Measurements from ENCODE around the gene CUL7.

The CUL7 gene

DNA sequence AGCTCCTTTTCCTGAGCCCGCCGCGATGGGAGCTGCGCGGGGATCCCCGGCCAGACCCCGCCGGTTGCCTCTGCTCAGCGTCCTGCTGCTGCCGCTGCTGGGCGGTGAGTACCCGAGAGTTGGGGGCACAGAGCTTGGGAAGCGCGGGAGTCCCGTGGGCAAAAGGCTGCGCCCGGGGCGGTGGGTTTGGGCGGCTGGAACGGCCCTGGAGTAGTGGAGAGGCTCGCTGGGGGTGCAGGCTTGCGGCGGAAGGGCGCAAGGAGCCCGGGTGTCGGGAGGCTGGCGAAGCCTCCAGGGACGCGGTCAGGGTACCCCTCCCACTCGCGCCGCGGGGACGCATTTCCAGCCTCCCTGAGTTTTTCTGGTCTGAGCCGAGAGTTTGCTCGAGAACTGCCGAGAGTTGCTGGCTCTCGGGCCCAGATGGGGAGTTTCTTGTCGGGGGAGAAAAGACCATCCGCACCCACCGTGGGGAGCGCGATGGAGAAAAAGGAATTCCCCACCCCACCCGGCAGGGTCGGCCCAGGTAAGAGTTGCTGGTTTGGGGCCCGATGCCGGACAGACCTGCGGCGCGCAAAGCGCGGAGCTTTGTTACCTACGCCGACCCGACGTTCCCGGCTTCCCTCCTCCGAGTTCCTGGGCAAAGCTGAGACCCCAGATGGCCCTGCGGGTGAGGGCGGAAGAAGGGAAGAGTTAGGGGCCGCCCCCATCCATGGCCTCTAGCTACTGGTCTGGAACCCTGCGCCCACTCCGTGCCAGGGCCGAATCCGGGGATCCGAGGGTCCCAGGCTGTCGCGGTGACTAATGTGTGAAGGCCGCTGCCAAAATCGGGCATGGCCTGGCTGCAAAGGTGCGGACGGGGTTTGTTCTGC, 23.0 kb upstream of the CUL7 start:
- DNase-seq: peak; percentile 63

DNA sequence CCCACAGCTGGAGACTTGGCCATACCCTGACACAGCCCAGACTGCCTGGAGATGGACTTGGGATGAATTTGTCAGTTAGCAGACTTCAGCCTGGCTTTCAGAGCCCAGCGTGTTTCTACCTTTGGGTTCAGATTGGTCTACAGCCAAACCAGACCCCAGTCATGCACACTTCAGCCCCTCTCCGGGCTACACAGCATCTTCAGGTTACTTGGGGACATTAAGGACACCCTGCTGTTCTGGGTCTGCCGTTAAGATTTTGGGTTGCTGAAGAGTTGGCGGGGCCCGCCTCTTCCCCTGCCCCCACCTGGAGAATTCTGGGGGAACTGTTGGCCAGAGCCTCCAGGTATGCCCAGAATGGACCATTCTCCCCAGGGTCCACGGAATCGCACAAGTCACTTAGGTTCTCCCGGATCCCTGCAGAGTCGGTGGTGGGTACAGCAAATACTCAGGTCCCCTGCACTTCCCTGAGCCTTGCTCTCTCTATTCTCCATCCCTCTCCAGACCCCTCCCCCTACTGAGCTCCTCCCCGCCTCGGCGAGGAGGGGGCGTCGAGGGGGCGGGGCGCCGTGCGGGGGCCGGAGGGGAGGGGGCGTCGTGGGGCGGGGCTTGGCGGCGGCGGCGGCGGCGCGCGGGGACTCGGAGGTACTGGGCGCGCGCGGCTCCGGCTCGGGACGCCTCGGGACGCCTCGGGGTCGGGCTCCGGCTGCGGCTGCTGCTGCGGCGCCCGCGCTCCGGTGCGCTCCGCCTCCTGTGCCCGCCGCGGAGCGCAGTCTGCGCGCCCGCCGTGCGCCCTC, 22.2 kb upstream of the CUL7 start, which contains the start of gene PTK7:
PTK7 (plus strand) TSS at position 645 of the 794 bp plus-strand sequence. CDS start 175 bp downstream, outside the sequence.
- peak; percentile 64 for DNase-seq

DNA sequence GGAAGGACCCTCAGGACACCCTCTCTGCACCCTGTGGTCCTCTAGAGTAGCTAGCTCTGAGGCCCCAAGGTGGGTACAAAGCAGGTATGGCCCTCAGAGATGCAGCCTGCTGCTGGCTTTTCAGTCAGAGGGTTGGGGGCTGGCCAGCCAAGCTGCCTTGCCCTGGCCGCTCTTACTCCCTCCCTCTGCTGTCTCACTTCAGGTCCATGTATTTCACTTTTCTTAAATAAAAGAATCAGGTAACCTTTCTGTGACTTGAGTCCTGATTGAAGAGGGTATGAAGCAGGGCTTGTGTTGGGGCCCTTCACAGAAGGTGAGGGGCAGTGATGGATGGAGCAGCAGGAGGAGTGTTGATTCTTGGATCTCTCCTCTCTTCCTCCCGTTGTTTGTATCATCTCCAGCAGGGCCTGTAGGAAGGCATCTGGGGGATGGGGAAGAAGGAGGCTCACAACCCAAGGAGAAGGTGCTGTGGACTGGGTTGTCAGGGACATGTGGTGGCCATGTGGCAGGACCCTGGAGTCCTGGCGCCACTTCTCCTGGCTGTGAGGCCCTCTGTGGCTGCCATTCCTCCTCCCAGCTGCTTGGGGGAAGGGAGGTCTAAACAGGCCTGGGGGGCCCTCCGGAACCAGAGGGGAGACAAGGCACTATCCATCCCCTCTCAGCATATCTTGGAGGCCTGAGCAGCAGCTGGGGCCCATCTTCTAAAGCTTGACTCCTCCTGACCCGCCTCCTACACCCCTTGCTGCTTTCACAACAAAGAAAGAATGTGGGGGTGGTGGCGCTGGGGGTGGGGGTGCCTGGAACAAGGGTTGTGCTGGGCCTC, 21.4 kb upstream of the CUL7 start:
- DNase-seq: peak; percentile 61

DNA sequence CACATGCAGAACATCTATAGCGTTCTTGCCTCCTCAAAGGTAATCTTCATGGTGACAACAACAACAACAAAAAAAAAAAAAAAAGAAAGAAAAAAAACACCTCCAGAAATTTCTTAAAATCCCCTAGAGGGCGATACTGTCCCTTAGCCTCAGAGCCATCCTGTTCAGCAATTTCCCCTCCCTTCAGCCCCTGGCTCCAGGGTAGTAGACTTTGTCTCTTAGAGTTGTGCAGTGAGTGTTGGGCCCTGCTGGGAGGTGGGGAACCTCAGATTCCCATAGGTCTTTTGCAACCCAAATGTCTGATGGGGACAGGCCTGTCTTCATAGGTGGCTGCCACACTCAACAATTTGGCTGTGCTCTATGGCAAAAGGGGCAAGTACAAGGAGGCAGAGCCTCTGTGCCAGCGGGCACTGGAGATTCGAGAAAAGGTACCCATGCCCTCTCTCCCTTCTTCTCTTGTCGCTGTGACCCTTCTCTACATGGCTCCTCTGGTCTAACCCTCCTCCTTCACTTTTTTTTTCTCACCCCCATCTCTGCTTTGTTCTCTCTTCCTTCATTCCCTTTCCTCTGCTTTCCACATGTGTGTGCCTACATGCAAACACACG, 16.5 kb upstream of the CUL7 start:
- peak; percentile 71 for DNase-seq

DNA sequence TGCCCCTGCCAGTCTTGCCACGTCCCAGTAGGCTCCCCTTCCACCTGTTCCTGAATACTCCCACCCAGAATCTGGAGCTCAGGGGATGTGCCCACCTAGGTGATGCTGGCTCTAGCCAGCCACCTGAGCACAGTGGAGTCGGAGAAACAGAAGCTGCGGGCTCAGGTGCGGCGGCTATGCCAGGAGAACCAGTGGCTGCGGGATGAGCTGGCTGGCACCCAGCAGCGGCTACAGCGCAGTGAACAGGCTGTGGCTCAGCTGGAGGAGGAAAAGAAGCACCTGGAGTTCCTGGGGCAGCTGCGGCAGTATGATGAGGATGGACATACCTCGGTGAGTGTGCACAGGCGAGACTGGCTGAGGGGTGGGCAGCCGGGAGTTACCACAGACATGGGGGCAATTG, 9.2 kb upstream of the CUL7 start:
- DNase-seq: no peak

DNA sequence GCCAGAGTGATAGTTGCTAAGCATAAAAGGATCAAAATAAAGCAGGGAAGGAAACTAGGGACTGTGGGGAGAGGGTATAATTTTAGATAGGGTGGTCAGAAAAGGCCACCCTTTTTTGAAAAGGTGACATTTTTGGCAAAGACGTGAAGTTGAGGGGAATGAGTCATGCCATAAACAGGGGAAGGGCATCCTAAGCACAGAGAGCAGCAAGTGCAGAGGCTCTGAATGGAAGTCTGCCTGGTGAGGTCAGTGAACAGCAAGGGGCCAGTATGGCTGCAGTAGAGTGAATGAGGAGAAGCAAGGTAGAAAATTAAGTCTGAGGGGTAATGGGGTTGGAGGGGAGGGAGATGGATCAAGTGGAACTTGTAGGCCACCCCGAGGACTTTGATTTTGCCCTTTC, 8.2 kb upstream of the CUL7 start:
- peak; percentile 52 for DNase-seq

DNA sequence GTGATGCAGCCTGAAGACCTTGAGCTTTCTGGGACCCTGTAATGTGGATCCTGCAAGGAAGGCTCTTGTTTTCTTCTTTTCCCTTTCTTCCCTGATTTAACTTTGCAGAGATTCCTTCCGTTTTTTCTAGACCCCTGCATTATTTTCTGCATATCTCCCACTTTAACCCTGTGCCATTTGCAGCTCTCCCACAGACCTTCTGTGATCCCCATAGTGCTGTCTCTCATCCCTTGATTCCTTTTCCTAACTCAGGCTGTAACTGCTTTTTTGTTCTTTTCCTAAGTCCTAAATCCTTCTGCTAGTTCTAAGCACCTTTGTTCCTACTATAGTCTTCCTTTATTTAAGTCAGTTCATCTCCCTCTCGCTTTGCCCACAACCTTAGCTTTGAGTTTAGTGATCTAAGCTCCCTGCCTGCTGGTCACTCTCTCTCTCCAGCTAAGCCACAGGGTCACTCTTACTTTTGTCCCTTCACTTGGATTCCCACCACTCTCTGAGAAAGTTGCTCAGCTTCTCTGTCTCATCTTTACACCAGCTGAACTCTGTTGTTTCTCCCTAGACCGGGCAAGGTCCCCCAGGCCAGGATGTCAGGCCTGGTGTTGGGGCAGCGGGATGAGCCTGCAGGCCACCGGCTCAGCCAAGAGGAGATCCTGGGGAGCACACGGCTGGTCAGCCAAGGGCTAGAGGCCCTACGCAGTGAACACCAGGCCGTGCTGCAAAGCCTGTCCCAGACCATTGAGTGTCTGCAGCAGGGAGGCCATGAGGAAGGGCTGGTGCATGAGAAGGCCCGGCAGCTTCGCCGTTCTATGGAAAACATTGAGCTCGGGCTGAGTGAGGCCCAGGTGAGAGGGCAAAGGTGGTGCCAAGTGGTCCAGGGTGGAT, 7.3 kb upstream of the CUL7 start:
- DNase-seq: no peak

DNA sequence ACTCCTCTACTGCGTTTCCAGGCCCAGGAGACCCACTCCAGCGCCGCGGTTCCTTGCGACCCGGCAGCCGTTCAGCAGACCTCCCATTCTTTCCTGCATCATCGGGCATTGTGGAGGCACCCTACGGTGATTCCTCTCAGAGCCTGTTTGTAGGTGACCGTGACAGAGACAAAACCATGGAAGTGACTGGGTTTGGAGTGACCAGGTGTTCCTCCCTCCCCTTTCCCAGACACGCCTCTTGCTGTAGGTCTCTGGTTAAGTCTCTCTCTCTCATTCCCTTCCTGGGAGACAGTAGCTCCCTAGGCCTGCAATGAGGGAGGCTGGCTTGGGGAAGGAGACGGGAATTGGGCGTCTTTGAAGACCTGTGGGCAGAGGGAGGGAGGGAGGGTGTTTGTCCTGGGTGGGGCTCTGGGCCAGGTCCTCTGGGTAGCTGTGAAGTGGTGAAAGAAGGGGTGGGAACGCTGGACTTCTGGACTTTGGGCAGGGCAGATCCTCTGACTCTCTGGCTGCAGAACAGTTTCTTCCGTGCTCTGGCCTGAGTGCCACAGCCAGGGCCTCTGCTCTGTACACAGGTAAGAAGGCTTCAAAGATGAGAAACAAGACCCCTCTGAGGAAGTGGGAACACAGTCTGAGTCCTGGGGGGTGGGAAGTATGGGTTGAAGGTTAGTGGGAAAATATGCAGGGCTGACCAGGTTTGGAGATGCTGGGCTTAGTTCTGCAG, 6.5 kb upstream of the CUL7 start:
- DNase-seq: no peak

DNA sequence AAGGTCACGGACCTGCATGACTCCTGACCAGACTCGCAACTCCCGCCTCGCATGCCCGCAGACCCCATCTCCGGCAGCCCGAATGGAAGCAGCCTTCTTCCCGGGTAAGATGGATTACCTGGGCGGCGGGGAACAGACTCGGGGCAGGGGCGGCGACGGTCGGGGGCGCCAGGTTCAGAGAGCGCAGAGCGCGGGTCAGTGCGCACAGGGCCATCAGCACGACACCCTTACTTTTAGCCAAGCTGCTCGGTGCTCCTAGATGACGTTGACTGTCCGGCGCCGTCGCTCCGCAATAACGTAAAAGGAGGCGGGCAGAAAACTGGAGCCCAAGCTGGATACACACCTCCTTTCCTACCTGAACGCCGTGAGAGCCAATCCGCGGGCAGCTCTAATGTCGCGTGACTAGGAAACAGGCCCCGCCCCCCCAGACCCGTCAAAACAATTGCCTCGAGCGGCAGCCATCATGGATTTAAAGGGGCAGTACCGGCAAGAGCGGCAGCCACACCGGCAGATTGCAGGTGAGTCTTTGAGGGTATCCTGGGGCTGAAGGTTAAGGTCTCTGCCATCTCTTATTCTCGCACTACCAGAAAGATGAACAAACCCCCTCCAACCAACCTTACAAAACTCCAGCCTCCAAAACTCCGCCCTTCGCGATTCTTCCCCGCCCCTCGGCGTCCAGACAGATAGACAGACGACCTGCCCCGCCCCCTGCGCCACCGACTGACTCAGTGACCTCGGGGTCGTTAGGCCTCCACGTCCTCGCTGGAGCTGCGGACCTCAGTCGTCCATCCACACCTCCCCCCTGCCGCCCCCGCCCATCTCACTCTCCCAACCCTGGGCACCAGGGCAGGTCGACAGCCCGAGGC, 5.8 kb upstream of the CUL7 start, which contains the start of the genes KLC4 and MRPL2:
KLC4 (plus strand) TSS at position 464 of the 866 bp plus-strand sequence. CDS start 1,705 bp downstream, outside the sequence.
MRPL2 (minus strand) TSS at position 267 of the 866 bp plus-strand sequence; CDS start at position 214, 53 bp downstream.
- peak; percentile 99 for DNase-seq

DNA sequence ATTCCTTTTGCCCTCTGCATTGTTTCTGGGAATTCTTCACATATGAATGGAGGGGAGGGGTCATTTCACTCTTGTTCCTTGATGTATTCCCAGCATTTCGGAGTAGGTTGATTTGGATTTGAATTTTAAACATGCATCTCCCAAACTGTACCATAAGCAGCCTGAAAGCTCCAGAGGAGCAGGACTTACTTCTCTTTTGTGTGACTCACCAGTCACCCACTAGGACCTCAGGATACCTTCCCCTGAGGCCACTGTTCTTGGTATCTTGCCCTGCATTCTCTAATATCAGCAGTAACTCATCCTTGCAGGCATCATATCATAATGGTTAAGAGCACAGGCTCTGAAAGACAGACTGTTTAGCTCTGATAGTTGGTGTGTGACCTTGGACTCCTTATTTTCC, 4.9 kb upstream of the CUL7 start:
- peak; percentile 23 for DNase-seq

DNA sequence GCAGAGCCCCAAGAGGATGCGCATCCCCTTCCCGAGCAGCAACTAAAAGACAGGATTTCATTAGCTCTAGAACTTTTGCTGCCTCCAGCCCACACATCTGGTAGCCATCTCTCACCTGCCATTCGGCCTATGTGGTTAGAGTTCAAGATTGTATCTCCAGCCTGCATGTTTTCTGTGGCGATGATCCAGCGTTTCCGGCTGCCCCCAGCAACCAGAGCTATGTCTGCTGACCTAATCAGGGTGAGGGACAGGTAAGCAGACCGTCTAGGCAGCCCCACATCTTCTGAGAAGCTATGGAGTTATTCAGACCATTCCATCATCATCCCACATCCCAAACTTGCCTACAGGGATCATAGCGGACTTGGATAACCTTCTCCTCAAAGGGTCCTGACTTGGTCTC, 2.3 kb upstream of the CUL7 start:
- no peak for DNase-seq

DNA sequence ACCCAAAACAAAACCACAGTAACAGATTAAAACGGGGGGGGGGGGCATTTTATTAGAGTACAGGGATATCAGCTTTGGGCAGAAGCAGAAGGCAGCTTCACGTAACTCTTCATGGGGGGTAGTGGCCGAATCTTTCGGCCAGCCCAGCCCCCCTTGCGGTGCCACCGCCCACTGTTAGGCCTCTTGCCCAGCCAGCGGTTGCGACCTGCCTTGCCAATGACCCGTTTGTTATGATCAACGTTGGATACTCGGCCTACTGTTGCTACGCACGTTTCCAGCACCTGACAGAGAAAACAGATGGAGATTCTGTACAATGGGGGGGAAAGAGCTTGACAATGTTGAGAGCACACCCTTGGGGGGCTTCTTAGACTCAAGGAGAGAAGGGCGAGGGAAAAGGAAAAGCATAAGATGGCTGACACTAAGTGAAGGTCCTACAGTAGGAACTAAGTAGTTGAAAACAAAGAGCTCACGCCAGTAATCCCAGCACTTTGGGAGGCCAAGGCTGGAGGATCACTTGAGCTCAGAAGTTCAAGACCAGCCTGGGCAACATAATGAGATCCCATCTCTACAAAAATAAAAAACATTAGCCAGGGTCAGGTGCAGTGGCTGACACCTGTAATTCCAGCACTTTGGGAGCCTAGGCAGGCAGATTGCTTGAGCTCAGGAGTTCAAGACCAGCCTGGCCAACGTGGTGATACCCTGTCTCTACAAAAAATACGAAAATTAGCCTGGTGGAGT, 724 bp upstream of the CUL7 start:
- no peak for DNase-seq

DNA sequence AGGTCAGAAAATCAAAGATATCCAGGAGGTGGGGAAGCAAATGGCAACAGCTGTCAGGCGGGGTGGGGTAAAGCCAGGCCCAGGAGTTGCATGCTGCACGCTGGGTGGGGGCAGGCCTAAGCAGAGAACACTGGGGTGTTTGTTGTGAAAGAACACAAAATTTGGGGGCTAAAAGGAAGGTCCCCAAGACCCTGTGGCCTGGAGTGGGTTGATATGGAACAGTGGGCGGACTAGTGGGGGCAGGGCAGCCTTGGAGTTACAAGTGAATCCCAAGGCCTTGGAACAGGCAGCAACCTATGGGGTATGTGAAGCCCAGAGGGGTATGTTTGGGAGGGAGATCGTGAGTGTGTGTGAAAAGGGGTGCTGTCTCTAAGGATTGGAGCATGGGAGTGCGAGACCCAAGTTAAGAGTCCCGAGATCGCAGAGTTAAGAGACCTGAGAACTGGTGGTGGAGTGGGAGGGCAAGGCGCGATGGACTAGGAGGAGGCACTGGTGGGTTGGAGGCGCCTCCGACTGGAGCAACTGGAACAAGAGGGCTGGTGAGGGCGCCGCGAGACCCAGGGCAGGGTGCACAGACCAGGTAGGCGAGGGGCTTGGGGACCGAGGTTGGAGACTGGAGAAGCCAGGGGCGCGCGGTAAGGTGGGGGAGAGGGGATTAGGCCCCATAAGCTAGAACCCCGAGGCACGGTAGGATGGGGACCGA, 658 bp downstream of the CUL7 start:
- DNase-seq: peak; percentile 28

DNA sequence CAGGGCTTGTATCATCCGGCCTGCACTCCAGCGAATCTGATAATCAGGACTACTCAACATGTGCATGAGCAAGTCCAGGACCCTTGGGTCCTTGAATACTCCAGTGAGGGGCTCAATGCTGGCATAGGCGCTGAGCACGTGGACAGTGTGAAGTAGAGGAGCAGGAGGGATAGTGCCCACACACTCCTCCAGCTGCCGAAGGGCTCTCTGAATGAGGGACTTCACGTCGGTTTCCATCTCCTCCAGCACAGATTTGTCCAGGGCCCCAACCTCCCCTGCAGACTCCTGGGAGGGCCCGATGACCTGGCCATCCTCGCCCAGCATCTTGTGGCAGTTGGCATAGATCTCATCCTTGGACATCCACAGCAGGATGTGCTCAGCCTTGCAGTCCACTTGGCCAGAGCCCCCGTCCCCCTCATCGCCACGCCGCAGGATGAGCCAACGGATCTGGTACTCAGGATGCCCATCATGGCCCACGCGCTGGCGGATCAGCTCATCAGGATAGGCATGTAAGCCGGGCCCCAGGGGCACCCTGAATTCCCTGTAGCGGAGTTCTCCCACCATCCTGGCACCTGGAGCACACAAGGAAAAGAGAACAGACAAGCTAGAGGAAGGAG, 1.3 kb downstream of the CUL7 start:
- no peak for DNase-seq

DNA sequence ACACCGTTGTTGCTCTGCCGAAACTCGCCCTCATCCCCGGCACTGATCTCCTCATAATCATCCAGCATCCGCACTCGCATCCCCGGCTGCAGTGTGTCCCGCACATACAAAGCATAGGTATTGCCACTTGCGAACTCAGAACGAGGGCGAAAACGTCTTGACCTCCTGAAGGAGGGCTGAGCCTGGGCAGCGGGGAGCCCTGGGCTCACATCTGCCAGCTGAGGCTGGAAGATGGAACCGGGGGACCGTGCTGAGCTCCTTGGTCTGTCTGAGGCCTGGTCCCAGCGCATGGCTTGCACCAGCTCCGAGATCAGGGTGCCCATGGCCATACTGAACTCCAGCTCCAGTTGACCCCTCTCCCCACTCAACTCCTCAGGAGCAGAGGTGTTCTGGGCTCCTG, 2.7 kb downstream of the CUL7 start:
- DNase-seq: no peak

DNA sequence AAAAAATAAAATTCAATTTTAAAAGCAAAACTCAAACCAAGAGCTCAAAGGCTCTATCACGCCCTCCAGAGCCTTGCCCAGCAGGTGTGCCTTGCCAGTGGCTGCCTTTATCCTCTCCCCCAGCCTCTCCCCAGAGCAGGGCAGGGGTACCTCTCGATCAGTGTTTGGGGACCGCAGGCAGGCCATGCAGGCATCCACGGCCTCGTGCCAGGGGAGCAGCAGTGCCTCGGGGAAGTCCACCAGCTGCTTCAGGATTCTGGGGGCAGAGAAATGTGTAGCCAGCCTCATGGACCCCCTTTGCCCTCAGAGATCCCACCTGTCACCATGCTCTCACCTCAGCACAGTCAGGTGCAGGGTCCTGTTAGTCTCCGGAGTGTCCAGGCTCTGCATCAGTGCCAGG, 5.7 kb downstream of the CUL7 start:
- no peak for DNase-seq

DNA sequence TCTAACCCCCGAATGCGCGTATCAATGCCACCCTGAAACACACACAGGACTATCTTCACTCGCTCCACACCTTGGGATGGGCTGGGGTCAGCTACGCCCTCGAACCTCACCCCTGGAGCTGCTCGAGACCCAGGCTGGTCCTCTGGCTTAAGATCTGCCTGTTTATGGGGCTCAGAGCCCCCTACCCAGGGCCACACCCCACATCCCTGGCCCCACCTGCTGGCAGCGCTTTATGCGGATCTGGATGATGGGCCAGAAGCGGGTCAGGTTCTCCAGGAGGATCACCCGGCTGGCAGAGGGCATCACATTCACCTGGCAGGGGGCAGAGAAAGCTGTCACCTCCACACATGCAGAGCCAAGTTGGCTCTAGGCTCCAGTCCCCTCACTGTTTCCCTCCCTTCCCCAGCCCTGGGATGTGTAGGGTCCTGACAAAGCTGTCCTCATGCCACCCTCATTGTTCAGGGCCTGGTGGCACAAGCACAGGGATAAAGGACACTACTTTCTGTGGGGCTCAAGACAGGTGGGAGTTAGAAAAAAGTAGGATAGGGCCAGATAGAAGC, 8.2 kb downstream of the CUL7 start:
- no peak for DNase-seq
